Esophagus mucosa (tissue), 1 donor: Measurements from ENCODE around the gene CEP192. TPM values are rescaled to one million over a fixed set of nuclear protein-coding genes. Genes with fewer than 3 reads are reported as not detected.
"Not testable (repeated sequence)": the region's sequence is repeated elsewhere in the genome, so short reads cannot be mapped to it uniquely, and the experiment has no call there.

ENCODE experiments used
- ATAC-seq: fragments of 200-7000 bp; cut with Tn5 transposase; one replicate; pipeline ENCODE4 v1.9.1; 2020
- total RNA-seq: library from RNA; stranded (reverse); gene quantifications from one replicate; pipeline ENCODE4 v1.2.4, GENCODE V29; 2023
- donor health status: DM: yes; HTN: yes; CAD: no.

CEP192 gene
- total RNA-seq, 1 donor from 2014 or later = 13.7 TPM

DNA sequence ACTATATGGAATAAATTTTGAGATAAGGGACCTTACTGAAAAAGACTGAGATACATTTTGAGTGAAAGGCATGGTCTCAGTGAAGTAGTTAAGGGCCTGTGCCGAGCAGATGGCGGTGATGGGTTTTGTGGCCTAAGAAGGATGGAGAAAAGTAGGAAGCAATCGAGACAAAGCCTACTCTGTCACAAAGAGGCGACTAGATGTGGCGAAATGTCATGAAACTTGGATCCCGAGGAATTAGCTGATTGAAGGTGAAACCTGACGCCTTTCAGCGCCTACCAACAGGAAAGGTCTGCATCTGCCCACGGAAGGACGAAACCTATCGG, 558 bp upstream of the CEP192 start:
- no peak for ATAC-seq

DNA sequence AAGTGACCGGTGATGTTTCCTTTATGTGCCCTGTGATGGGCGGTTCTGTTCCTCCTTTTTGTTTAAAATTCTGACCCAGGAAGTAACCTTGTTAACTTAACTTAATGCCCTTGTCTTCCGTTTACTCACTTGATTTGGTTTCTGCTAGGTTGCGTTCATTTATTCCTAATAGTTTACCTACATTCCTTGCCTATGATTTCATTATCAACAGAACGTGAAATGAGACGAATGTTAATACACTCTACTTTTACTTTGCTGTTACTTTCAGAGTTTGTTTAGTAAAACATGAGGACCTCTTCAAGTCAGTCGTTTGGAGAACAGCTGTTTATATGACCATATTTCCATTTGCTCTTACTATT, 638 bp downstream of the CEP192 start:
- ATAC-seq = no peak

DNA sequence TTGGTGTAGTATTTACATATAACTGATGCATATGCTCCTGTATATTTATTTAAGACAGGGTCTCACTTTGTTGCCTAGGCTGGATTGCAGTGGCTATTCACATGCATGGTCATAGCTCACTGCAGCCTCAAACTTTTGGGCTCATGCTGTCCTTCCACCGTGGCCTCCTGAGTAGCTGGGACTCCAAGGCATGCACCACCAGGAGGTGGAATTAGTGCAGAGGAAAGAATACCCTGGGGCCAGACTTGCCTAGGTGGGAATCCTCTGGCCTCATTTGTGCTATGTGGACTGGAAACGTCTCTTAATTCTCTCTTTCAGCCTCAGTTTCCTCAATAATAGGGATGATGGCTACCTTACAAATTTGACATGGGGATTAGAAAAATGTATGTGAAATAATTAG, 2.3 kb downstream of the CEP192 start:
- no peak for ATAC-seq

DNA sequence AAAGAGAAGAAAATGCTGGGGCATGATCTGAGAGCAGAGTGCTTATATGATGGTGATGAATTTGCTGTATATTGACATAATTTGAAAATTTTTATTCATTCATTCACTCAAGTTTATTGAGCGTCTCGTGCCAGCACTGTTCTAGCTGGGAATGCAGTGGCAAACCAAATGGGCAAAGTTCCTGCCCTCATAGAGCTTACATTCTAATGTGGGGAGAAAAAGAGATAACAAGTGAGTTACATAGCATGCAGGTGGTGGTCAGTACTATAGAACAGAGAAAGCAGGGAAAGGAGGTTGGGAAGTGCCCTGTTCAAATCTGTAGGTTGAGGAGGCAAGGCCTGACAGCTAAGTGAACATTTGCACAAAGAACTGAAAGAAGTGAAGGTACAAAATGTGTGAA, 4.3 kb downstream of the CEP192 start:
- no peak for ATAC-seq

DNA sequence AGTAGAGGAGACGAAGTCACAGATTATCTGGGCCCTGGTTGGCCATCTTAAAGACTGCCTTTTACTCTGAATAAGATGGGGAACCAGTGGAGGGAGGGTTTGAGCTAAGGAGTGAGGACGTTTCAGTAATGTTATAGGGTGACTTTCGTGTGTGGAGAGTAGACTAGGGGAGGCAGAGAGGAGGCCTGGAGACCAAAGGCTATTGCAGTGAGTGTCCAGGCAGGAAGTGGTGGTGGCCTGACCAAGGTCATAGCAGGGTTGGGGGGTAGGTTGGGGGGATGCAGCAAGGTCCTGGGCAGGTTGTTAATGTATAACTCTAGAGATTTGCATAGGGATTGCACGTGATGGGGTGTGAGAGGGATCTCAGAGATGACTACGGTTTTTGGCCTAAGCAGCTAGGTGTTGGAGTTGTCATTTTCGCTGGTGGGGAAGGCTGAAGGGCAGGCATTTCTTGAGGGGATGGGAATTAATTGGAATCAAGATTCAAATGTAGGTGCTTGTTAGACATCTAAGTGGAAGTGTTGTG, 4.9 kb downstream of the CEP192 start:
- ATAC-seq = no peak

DNA sequence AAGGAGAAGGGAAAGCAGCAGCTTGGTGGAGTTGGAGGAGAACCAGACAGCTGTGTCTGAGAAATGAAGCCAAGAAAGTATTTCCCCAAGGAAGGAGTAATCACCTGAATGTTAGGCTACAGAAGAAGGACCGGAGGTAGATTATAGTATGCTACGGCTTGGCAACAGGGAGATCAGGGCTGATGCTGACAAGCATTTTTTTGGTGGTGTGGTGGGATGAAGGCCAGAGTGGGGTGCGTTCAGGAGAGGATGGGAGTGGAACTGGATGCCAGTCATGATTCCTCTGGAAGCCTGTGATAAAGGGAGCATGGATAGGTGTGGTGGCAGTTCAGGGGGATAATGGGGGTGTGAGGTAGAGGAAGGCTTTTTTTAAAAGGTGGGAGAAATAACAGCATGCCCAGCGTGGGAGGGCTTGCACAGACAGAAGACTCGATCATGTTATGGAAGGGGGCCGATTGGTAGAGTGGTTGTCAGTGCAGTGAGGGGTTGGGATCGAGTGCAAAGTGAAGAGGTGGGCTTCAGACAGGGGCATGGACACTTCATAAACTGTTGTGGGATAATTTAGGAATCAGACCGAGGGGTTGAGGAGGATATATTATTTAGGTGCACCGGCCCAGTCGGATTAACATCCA, 5.6 kb downstream of the CEP192 start:
- ATAC-seq = no peak

DNA sequence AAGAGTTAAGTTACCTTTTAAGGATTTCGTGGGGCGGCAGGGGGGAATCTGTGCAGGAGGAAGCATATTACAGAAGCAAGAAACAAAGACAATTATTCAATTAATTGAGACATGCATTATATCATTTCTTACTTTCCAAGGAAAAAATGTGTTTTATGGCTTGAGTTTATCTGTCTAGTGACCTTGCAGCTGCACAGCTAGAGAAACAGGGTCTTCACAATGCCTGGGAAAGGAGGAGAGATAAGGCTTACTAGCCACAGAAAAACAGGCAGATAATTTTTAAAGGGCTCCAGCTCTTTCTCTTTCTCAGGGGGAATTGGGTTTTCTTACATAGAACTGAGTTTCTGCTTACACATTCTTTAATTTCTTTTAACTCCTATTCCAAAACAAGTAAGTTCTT, 6.2 kb downstream of the CEP192 start:
- not testable (repeated sequence) for ATAC-seq

DNA sequence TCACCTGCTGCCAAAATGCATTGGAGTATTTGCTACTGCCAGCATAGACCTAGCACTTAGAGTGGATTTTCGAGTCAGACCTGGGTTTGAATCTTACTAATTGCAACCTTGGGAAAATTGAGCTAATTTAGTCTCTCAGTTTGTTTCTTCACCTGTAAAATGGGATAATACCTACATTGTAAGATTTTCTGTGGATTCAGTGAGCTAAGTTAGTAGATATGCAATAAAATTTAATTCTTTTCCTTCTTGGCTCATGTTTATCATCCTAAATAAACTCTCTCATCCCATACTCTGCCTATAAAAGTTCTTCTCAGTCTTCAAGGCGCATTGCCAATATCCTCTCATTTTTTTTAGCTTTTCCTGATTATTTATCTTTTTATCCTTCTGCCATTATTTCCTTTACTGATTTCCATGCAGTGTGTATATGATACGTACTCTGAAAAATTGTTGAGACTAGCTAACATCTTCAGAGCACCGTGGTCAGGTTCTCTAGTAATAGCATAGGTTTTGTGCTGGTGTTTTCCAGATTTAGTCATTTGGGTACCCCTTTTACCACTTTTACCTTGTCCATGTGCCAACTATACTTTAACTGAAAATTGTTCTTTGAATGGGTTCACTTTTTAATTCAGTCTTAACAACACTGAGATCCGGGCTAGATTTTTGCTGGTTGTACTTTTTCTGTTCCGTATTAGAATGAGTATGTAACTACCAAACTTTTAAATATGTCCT, 7.3 kb downstream of the CEP192 start:
- ATAC-seq = no peak

DNA sequence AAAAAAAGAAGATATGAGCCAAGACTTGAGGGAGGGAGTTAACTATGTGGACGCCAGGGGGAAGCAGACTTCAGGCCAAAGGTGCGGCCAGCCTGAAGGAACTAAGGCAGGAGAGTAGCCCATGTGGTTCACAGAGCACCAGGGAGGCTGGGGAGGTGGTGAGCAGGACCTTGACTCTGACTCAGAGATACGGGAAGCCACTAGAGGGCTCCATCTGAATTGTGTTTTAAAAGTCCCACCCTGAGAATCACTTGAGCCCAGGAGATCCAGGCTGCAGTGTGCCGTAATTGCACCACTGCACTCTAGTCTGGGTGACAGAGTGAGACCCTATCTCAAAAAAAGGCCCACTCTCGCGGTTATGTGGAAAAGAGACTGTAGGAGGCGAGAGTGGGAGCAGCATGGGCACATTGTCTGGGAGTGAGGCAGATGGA, 12.3 kb downstream of the CEP192 start:
- ATAC-seq = peak; percentile 80

DNA sequence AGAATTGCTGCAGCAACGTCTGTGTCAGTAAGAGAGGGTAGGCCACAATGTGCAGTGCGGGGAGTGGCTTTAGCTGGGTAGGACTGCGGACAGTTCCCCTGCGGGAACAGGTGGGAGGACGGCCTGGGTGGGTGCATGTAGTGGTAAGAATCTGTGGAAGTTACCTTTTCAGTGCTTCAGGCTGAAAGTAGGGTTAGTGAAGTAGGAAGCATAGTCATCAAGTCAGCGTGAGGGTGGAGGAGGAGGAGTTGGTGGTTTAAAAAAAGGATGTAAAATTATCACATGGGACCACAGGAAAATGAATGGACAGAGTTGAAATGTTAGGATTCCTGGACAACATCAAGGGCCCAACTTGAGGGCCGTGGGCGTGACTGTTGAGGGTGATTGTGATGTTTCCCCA, 13.2 kb downstream of the CEP192 start:
- no peak for ATAC-seq

DNA sequence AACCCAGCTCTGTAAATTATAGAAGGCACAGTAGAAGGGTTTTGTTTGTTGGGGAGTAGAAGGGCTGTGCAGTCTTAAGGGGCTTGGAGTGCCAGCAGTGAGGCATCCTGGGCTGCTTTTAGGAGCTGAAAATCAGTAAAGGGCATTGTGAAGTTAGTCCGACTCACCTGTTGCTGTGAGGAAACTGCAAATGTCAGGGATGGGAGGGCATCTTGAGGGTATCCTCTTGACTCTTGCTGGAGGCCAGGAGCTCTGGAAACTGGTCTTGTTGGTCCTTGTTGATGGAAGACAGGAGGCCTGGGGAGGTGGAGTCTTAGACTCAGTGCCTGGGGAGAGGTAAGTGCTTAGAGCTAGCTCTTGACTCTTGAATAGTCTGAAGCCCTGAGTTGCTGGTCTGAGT, 14.1 kb downstream of the CEP192 start:
- no peak for ATAC-seq

DNA sequence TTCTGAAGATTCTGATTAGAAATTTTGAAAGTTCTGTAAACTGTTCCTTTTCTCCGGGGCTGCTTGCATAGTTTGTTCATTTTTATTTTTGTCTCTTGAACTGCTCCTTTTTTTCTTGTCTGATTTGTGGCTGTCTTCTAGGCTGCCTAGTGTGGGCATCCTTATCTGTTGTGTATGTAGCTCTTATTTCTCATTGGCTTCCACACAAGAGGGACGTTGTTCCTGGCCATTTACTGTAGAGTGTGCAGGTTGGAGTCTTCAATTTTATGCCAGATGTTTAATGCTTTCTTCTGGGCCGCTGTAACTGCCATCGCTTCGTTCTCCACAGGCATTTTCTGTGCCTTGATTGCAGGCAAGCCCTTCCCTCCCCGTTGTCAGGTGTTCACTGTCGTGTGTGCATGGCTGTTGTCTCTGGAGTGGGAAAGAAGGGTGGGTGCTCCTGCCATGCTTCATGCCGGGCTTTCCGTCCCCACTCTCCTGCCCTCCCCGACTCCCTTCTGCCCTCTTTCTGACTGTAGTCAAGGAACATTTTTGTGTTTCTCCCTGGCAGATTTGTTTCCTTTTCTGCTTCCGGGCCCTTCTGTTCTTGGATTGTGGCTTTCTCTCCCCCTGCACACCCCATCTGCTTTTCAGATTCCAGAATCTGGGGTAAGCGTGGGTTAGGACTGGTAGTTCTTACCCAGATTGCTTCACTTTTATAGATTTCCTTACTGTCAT, 15.5 kb downstream of the CEP192 start:
- ATAC-seq = no peak

DNA sequence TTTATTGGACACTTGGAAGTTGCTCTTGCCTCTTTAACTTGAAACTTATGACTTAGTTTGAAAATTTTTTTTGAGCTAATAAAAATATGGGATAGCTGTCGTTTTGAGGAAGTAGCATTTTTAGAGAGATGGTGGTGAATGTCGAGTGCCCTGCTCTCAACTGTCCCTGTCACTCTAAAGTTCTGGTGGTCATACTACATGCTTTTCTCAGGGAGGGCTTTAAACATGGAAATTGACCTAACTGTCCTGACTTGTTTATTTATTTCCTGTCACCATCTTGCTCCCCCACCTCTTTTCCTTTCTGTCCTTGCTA, 16.0 kb downstream of the CEP192 start:
- no peak for ATAC-seq

DNA sequence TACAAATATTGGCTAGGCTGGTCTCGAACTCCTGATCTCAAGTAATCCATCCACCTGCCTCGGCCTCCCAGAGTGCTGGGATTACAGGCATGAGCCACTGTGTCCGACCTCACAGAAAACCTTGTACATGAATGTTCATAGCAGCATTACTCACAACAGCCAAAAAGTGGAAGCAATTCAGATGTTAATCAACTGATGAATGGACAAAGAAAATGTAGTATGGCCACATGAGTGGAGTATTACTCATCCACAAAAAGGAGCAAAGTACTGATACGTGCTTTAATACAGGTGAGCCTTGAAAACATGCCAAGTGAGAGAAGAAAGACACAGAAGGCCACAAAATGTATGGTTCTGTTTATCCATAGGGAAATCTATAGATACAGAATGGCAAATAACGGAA, 20.6 kb downstream of the CEP192 start:
- peak; percentile 89 for ATAC-seq

DNA sequence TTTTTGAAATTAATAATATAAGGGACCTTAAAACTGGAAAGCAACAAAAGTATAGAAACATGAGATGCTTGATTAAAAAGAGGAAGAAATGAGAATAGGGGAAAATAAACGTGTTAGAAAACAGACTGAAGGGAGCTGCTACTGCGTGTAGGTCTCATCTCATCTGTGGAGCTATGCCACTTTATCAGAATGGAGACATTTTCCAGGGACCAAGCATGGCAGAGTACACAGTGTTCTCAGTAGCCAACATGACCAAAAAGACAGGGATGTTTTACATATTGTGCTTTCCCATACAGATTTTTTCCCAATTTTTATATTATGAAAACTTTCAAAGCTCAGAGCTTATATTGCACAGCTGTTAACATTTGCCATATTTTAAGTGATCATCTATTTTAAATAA, 23.1 kb downstream of the CEP192 start:
- no peak for ATAC-seq

DNA sequence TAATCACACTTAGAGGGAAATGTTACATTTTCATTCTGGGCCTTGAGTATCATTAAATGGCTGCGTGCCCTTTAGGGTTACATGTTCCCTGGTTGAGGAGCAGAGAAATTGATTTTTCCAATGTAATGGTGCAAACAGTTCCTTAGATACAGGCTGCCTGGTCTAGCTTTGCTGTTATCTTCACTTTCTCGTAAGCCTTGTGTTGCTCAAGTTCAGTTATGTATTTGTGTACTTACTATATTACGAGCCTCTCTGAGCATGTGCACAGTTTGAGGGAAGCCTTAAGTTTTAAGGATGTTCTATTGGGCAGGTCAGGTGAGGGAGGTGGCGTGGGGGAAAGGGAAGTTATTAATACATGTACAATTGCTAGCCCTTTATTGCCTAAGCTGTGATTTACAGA, 23.7 kb downstream of the CEP192 start:
- no peak for ATAC-seq

DNA sequence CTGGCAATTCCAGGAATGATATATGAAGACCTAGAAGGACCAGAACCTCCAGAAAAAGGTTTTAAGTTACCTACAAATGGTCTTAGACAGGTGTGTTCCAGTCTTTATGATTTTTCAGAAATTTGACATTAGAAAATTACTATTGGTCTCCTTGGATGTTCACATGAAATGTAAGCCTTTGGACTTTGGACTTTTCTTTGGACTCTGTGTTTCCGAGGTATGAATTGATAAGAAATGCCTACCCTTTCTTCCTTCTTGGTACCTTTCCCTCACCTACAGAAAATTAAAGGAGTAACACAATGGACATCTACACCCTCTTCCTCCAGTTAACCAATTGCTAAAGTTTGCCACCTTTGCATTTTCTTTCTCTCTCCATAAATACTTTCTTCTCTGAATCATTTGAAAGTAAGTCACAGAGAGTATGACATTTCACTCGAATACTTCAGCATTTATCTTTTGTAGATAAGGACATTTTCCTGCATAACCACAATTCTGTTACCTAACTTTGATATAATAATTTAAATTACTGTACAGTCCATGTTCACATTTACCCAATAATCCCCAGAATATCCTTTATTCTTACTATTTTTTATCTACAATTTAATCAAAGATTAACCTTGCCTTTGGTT, 26.2 kb downstream of the CEP192 start:
- no peak for ATAC-seq

DNA sequence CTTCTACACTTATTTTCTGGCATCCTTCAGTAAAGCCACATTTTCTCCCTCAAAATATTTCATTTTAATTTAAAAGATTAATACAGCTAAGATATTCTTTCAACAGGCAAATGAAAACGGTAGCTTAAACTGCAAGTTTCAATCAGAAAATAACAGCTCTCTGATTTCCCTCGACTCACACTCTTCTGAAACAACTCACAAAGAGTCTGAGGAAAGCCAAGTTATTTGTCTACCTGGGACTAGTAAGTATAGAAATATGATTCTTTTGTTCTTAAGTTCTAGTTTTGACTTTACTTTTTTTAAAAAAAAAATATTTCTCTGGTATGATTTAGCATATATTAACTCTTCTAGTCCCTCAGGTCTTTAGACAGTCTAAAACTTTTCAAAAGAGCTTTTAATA, 27.2 kb downstream of the CEP192 start:
- ATAC-seq = no peak

DNA sequence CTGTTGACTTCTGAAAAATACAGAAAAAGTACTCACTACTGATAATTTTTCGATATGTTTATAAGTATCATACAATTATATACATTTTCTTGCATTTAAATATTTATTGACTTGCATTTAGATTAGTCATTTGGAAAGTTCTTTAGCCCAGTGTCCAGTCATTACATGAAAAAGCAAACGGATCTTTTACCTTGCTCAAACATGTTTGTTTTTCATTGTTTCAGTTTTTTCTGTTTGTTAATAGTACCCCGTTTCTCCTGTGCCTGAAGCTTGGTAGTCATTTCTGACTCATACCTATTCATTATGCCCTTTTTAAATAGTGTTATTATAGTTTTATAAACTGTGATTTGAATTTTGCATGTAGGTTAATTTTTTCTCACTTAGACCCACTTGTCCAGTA, 28.1 kb downstream of the CEP192 start:
- peak; percentile 71 for ATAC-seq

DNA sequence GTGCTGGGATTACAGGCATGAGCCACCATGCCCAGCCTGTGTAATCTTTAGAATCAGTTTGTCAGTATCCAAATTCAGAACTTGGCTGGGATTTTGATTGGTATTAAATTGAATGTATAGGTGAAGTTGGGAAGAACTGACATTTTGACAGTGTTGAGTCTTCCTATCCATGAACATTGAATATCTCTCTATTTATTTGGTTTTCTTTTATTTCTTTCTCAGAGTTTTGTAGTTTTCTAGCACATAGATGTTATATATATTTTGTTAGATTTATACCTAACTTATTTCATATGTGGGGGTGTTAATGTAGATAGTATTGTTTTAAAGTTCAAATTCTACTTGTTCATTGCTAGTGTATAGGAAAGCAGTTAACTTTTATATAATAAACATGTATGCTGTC, 31.5 kb downstream of the CEP192 start:
- no peak for ATAC-seq

DNA sequence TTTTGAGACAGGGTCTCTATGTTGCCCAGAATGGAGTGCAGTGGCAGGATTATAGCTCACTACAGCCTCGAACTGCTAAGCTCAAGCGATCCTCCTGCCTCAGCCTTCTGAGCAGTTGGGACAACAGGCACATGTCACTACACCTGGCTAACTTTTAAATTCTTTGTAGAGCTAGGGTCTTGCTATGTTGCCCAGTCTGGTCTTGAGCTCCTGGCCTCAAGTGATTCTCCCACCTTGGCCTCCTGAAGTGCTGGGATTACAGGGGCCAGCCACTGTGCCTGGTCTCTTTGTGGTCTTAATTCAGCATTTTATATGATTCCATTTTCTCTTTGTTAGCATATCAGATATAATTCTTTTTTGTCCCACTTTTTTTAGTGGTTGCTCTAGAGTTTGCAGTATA, 34.1 kb downstream of the CEP192 start:
- ATAC-seq = no peak

DNA sequence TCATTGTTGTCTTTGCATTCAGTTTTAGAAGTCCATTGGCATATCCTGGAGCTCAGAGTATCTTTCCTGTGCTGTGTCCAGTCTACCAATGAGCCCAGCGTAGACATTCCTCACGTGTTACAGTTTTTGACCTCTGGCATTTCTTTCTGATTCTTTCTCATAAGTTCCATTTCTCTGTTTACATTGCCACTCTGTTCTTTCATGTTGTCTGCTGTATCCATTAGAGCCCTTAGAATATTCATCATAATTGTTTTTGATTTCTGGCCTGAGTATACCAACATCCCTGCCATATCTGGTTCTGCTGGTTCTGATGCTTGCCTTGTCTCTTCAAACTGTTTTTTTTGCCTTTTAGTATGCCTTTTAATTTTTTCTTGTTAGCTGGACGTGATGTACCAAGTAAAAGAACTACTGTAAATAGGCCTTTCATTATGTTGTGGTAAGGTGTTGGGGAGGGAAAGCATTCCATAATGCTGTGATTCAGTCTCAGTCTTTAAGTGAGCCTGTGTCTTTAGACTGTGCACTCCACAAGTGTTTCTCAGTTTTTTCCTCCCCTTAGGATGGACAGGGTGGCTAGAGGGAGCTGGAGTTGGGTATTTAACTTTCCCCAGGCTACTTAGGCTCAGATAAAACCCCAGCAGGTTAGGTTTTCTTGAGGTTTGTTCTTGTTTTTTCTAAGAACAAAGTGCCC, 35.6 kb downstream of the CEP192 start:
- ATAC-seq = no peak

DNA sequence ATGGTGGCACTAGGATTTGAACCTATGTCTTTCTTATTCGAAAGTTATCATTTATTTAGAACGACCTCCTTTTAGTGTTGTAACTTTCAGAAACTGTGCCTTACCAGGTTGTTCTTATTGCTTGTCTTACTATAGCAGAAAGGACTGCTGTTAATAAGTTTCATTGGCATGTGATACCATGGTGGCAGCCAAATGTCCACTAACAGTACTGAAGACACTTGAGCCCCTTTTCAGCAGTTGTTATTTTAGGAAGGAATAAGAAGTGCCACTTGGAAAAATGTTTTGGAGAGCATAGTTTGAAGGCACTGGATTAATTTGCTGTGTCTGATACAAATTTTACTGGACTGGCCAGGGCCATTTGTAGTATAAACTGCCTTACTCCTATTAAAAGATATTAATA, 37.7 kb downstream of the CEP192 start:
- ATAC-seq = no peak
